GM12878 (cell line): ENCODE results near the gene NKX6-1. TPM values are rescaled to one million over a fixed set of nuclear protein-coding genes. Genes with fewer than 3 reads are reported as not detected.

Source experiments
- CREB1 ChIP-seq: IDR thresholded peaks from 2 replicates; pipeline ENCODE4 v1.6.1; 2012; ENCODE audit warnings: low read depth, mild to moderate bottlenecking, inconsistent platforms
- SRF ChIP-seq, 2 experiments: IDR thresholded peaks; 2 replicates each; pipeline ENCODE4 v1.6.1; 2011; ENCODE audit warnings: low read depth in 2 of 2, low read length in 2 of 2, mild to moderate bottlenecking in 1 of 2, moderate library complexity in 1 of 2
- ZNF622 ChIP-seq: fragments of 450-650 bp; IDR thresholded peaks from 2 replicates; pipeline ENCODE4 v1.6.1; 2017; ENCODE audit warnings: mild to moderate bottlenecking, inconsistent platforms
- ZNF687 ChIP-seq: fragments of 450-650 bp; IDR thresholded peaks from 2 replicates; pipeline ENCODE4 v1.6.1; 2017; ENCODE audit warnings: mild to moderate bottlenecking, moderate library complexity
- polyA plus RNA-seq, 11 experiments: library from polyadenylated mRNA; depleted of rRNA in 4 of 11; unstranded in 6 of 11; stranded (reverse) in 5 of 11; fragments of >200 nt; fragmentation: Nextera tagmentation in 4 of 11; fragmentation: Illumina TruSeq in 1 of 11; extraction: Ambion mirVana in 4 of 11; extraction: Trizol in 1 of 11; gene quantifications; 1 replicate in 1 of 11; 2 replicates in 10 of 11; pipeline versions ENCODE4 v1.2.1 to v1.2.3, GENCODE V29; 2011 to 2016; ENCODE audit warnings: inconsistent platforms in 2 of 11, missing spikeins in 2 of 11, low read depth in 1 of 11
- total RNA-seq, 4 experiments: library from RNA; depleted of rRNA in 3 of 4; stranded (reverse); fragments of >200 nt in 3 of 4; fragmentation: Illumina TruSeq in 1 of 4; extraction: Trizol in 1 of 4; gene quantifications; 2 replicates each; pipeline versions ENCODE4 v1.2.1 to v1.2.3, GENCODE V29; 2013 to 2021
- TF ChIP-seq, protein P1 (sequence below): fragments of 450-650 bp; formaldehyde crosslinking; IDR thresholded peaks from 2 replicates; pipeline ENCODE4 v1.4.0; 2022; ENCODE audit warnings: mild to moderate bottlenecking, moderate library complexity
- TF ChIP-seq, protein P2 (sequence below): IDR thresholded peaks from 2 replicates; pipeline ENCODE4 v1.6.1; 2012; ENCODE audit warnings: low read depth, low read length, improper control_type of control experiment

NKX6-1 gene
- total and polyA plus RNA-seq, 10 of the 15 experiments (the other 5 are each of a cell fraction or from before 2014, with no cell fraction given): not detected

DNA sequence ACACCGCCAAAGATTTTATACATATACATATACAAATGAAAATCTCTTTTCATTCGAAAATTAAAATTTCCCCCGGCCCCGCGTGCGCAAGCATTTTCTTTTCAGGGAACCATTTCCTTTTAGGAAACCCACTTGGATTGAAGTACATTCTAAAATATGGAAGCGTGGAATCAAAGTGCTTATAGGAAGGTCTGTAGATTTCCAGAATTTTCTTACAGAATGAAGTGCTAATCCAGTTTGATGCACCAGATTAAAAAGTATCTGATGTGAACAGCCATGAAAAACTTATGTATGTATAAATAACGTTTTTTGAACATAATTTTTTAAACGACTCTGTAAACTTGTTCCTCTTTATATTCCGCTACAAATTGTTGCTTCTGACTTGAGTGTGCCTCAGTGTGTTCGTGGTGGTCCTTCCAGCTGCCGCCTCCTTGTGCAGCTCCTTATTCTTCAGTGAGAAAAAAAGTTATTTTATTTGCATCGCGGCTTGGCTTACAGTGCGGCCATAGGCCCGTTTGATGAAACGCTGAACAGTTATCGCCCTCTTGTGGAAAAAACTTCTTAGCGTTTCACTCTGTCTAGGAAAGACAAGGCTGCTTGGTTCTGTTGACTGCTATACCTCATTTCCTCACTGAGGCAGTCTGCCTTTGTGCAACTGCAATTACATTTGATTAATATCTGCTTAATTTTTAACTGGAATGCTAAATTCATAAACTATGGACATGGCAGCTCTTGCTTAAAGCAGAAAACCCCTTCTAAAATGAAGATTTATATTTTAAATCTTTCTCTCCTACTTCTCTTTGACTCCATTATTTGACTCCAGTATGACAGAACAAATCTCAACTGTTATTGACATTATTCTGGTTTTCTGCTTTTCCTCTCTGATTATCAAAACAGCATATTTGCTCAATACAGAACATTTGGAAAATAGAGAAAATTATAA, 4.7 kb upstream of the NKX6-1 start (continued):
- TF ChIP-seq, protein P1, sequence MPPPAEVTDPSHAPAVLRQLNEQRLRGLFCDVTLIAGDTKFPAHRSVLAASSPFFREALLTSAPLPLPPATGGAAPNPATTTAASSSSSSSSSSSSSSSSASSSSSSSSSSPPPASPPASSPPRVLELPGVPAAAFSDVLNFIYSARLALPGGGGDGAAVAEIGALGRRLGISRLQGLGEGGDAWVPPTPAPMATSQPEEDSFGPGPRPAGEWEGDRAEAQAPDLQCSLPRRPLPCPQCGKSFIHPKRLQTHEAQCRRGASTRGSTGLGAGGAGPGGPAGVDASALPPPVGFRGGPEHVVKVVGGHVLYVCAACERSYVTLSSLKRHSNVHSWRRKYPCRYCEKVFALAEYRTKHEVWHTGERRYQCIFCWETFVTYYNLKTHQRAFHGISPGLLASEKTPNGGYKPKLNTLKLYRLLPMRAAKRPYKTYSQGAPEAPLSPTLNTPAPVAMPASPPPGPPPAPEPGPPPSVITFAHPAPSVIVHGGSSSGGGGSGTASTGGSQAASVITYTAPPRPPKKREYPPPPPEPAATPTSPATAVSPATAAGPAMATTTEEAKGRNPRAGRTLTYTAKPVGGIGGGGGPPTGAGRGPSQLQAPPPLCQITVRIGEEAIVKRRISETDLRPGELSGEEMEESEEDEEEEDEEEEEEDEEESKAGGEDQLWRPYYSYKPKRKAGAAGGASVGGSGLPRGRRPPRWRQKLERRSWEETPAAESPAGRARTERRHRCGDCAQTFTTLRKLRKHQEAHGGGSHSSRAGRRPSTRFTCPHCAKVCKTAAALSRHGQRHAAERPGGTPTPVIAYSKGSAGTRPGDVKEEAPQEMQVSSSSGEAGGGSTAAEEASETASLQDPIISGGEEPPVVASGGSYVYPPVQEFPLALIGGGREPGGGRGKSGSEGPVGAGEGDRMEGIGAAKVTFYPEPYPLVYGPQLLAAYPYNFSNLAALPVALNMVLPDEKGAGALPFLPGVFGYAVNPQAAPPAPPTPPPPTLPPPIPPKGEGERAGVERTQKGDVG (CRISPR knock-in tag): no peak
- TF ChIP-seq, protein P2, sequence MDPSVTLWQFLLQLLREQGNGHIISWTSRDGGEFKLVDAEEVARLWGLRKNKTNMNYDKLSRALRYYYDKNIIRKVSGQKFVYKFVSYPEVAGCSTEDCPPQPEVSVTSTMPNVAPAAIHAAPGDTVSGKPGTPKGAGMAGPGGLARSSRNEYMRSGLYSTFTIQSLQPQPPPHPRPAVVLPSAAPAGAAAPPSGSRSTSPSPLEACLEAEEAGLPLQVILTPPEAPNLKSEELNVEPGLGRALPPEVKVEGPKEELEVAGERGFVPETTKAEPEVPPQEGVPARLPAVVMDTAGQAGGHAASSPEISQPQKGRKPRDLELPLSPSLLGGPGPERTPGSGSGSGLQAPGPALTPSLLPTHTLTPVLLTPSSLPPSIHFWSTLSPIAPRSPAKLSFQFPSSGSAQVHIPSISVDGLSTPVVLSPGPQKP: no peak
- TF ChIP-seq CREB1 (no peak), ZNF622 (no peak), ZNF687 (no peak), SRF (IDR thresholded peaks at IDR 0.05; ENCODE audit: low read depth in 2 of 2, low read length in 2 of 2) (no peak)
